ENCODE data around the gene NTNG1.
A peak's percentile ranks its signal among the peaks of the same experiment; 100 is the strongest.

NTNG1 gene

GRCh38 chr1:107343601-107344000, 202.8 kb downstream of the NTNG1 start:
- no peak for DNase-seq

- DNase-seq, result no peak
Measured at GRCh38 chr1:107344268-107344760, 203.5 kb downstream of the NTNG1 start.

GRCh38 chr1:107344836-107345235, 204.0 kb downstream of the NTNG1 start:
- DNase-seq, result no peak

- no peak for DNase-seq
Measured at GRCh38 chr1:107352850-107353249, 212.0 kb downstream of the NTNG1 start.

GRCh38 chr1:107357376-107357775, 216.5 kb downstream of the NTNG1 start:
- no peak for DNase-seq

- DNase-seq, result no peak
Measured at GRCh38 chr1:107358619-107359327, 217.9 kb downstream of the NTNG1 start.

GRCh38 chr1:107359472-107360241, 218.8 kb downstream of the NTNG1 start:
- no peak for DNase-seq

GRCh38 chr1:107362468-107363140, 221.8 kb downstream of the NTNG1 start:
- DNase-seq, result no peak

GRCh38 chr1:107363154-107363553, 222.3 kb downstream of the NTNG1 start:
- DNase-seq, result no peak

- DNase-seq, result no peak
Measured at GRCh38 chr1:107365527-107366240, 224.8 kb downstream of the NTNG1 start.

- DNase-seq, result no peak
Measured at GRCh38 chr1:107378426-107378825, 237.6 kb downstream of the NTNG1 start.

- DNase-seq, result no peak
Measured at GRCh38 chr1:107378866-107379265, 238.0 kb downstream of the NTNG1 start.

GRCh38 chr1:107379826-107380225, 239.0 kb downstream of the NTNG1 start:
- no peak for DNase-seq

GRCh38 chr1:107389410-107390396, 248.9 kb downstream of the NTNG1 start:
- peak; percentile 34 for DNase-seq

GRCh38 chr1:107394301-107394700, 253.5 kb downstream of the NTNG1 start:
- DNase-seq, result no peak

- no peak for DNase-seq
Measured at GRCh38 chr1:107401704-107402103, 260.9 kb downstream of the NTNG1 start.

- no peak for DNase-seq
Measured at GRCh38 chr1:107404756-107405155, 263.9 kb downstream of the NTNG1 start.

GRCh38 chr1:107405236-107405635, 264.4 kb downstream of the NTNG1 start:
- no peak for DNase-seq

- DNase-seq, result no peak
Measured at GRCh38 chr1:107407011-107407410, 266.2 kb downstream of the NTNG1 start.

GRCh38 chr1:107413546-107413945, 272.7 kb downstream of the NTNG1 start:
- no peak for DNase-seq

- no peak for DNase-seq
Measured at GRCh38 chr1:107413951-107414350, 273.1 kb downstream of the NTNG1 start.

- no peak for DNase-seq
Measured at GRCh38 chr1:107414550-107414949, 273.7 kb downstream of the NTNG1 start.
